B cell (primary cell): Measurements from ENCODE around the gene ADAM11. TPM values are rescaled to one million over a fixed set of nuclear protein-coding genes. Genes with fewer than 3 reads are reported as not detected.
"Not testable (repeated sequence)": the region's sequence is repeated elsewhere in the genome, so short reads cannot be mapped to it uniquely, and the experiment has no call there.

Experiments
- ATAC-seq: fragments of 200-7000 bp; cut with Tn5 transposase; one replicate; pipeline ENCODE4 v1.10.0; 2021; ENCODE audit warnings: low read depth, mild to moderate bottlenecking, moderate number of reproducible peaks, moderate library complexity
- CTCF ChIA-PET: fragments of 350-600 bp; sonication (Branson Sonifier 250); formaldehyde crosslinking; loops from one replicate; lab custom pipeline; 2021; ENCODE audit warnings: antibody characterized with exemption, inconsistent platforms; lab: Charles Lee
- POLR2A ChIA-PET: fragments of 350-600 bp; sonication (Branson Sonifier 250); formaldehyde crosslinking; loops from one replicate; lab custom pipeline; 2021; ENCODE audit warnings: antibody characterized with exemption; lab: Charles Lee
- DNase-seq: peaks from one replicate; pipeline ENCODE4 v3.0.0; 2013
- H2AFZ ChIP-seq: 2 replicates; pipeline ENCODE4 v1.6.1; 2012; ENCODE audit warnings: mild to moderate bottlenecking, low read depth, low read length; ENCODE audit not compliant: insufficient read depth, poor library complexity, severe bottlenecking
- H3K27ac ChIP-seq, 2 donors: 1 replicate in 1 of 2; 2 replicates in 1 of 2; pipeline ENCODE4 v1.5.1; 2012 to 2013; ENCODE audit warnings: low read length in 2 of 2, mild to moderate bottlenecking in 2 of 2, moderate library complexity in 1 of 2
- H3K27me3 ChIP-seq, 4 experiments: fragments of 200-600 bp in 1 of 4; sonication (generic) in 1 of 4; replicated peaks in 1 of 4; 1 replicate in 2 of 4; 2 replicates in 2 of 4; pipeline versions ENCODE4 v1.6.1 to v1.7.0; 2013 to 2016; ENCODE audit warnings: low read length in 3 of 4, mild to moderate bottlenecking in 2 of 4, mixed read lengths in 1 of 4, moderate library complexity in 1 of 4; ENCODE audit not compliant: insufficient read depth in 4 of 4, control insufficient read depth in 3 of 4; ENCODE audit errors: control extremely low read depth in 1 of 4
- H3K36me3 ChIP-seq, 2 experiments: replicated peaks in 1 of 2; 1 replicate in 1 of 2; 2 replicates in 1 of 2; pipeline versions ENCODE4 v1.6.1 to v1.7.1; 2013; ENCODE audit warnings: low read length in 1 of 2; ENCODE audit not compliant: insufficient read depth in 2 of 2, control insufficient read depth in 1 of 2; ENCODE audit errors: control extremely low read depth in 1 of 2, extremely low read depth in 1 of 2
- H3K4me1 ChIP-seq, 2 donors: fragments of 200-600 bp in 1 of 2; sonication (generic) in 1 of 2; 1 replicate in 1 of 2; 2 replicates in 1 of 2; pipeline versions ENCODE4 v1.5.1 to v1.6.1; 2013 to 2017; ENCODE audit warnings: low read length in 2 of 2; ENCODE audit not compliant: control insufficient read depth in 2 of 2, insufficient read depth in 2 of 2
- H3K4me2 ChIP-seq: replicated peaks from 2 replicates; pipeline ENCODE3; 2012; ENCODE audit warnings: mild to moderate bottlenecking, low read depth, low read length; ENCODE audit not compliant: poor library complexity, severe bottlenecking
- H3K4me3 ChIP-seq, 5 experiments: fragments of 200-600 bp in 1 of 5; sonication (generic) in 1 of 5; 1 replicate in 3 of 5; 2 replicates in 2 of 5; pipeline versions ENCODE4 v1.5.1 to v1.7.0; 2011 to 2016; ENCODE audit warnings: low read length in 4 of 5, mild to moderate bottlenecking in 4 of 5, low read depth in 2 of 5, control low read depth in 1 of 5, moderate library complexity in 1 of 5; ENCODE audit not compliant: insufficient read depth in 1 of 5; ENCODE audit errors: control extremely low read depth in 1 of 5, extremely low read depth in 1 of 5
- H3K79me2 ChIP-seq: fragments of 200-600 bp; sonication (generic); one replicate; pipeline ENCODE4 v1.6.0; 2016; ENCODE audit warnings: low read length; ENCODE audit not compliant: control insufficient read depth, insufficient read depth
- H3K9ac ChIP-seq: fragments of 200-600 bp; sonication (generic); 2 replicates; pipeline ENCODE4 v1.6.1; 2017; ENCODE audit warnings: mild to moderate bottlenecking, low read length, moderate library complexity
- H3K9me3 ChIP-seq, 3 donors: one replicate each; pipeline versions ENCODE4 v1.6.1 to v1.7.1; 2013; ENCODE audit warnings: low read length in 2 of 3; ENCODE audit not compliant: control insufficient read depth in 2 of 3, insufficient read depth in 1 of 3; ENCODE audit errors: control extremely low read depth in 1 of 3
- H4K20me1 ChIP-seq: 2 replicates; pipeline ENCODE4 v1.6.0; 2012; ENCODE audit warnings: mild to moderate bottlenecking, low read length; ENCODE audit not compliant: insufficient read depth, control insufficient read depth, poor library complexity, severe bottlenecking
- H3K27ac Mint-ChIP-seq: one replicate; pipeline ENCODE4 v1.8.0; 2021; ENCODE audit warnings: mixed read lengths
- H3K27me3 Mint-ChIP-seq: one replicate; pipeline ENCODE4 v1.8.0; 2021; ENCODE audit warnings: mixed read lengths
- H3K4me1 Mint-ChIP-seq: one replicate; pipeline ENCODE4 v1.8.0; 2021; ENCODE audit warnings: mixed read lengths
- H3K4me3 Mint-ChIP-seq: one replicate; pipeline ENCODE4 v1.8.0; 2021; ENCODE audit warnings: mixed read lengths
- H3K9me3 Mint-ChIP-seq: one replicate; pipeline ENCODE4 v1.8.0; 2022; ENCODE audit warnings: mixed read lengths; ENCODE audit not compliant: insufficient read depth
- EZH2 ChIP-seq: IDR thresholded peaks from 2 replicates; pipeline ENCODE4 v1.6.1; 2012; ENCODE audit warnings: borderline replicate concordance, low read depth, mild to moderate bottlenecking, moderate library complexity, low read length; ENCODE audit not compliant: insufficient read depth, poor library complexity, severe bottlenecking
- WGBS: methylation state at CpG from one replicate; pipeline ENCODE4 v1.1.5; 2013; ENCODE audit warnings: missing lambda C conversion rate; ENCODE audit not compliant: insufficient coverage; 5-methylcytosine and 5-hydroxymethylcytosine counted together
- intact Hi-C: fragments of 100-400 bp; cut with micrococcal nuclease; formaldehyde crosslinking; loops from one replicate; pipeline ENCODE4 v1.10.0; 2022
- polyA plus RNA-seq: library from polyadenylated mRNA; depleted of rRNA; stranded (reverse); fragments of >200 nt; gene quantifications from 2 replicates; pipeline ENCODE4 v1.2.3, GENCODE V29; 2012
- total RNA-seq, 2 donors: library from RNA; stranded (reverse); fragments of 120-200 nt in 1 of 2; gene quantifications; 1 replicate in 1 of 2; 2 replicates in 1 of 2; pipeline versions ENCODE4 v1.2.3 to v1.2.4, GENCODE V29; 2013 to 2022
- TF ChIP-seq, protein P1 (sequence below): fragments of 200-600 bp; IDR thresholded peaks from one replicate; pipeline ENCODE4 v1.8.0; 2022; ENCODE audit warnings: antibody characterized with exemption, mild to moderate bottlenecking

Gene ADAM11
- total and polyA plus RNA-seq, 2 donors (not counting 1 experiment from before 2014, with no cell fraction given) = 0.39 to 1.00 TPM

- Mint-ChIP-seq H3K4me3 (no peak overlapping the region), H3K27ac (no peak overlapping the region), H3K27me3 (no peaks in the 10 kb centered on the region), H3K9me3 (no peaks in the 10 kb centered on the region), H3K4me1 (no peaks in the 10 kb centered on the region)
- ChIA-PET CTCF (no interaction called here), POLR2A (no interaction called here)
- Histone ChIP-seq H3K27me3 (no peaks in the 10 kb centered on the region), H3K9me3 (no peaks in the 10 kb centered on the region), H3K9ac (no peak overlapping the region), H3K4me1 (no peaks in the 10 kb centered on the region), H4K20me1 (no peaks in the 10 kb centered on the region), H3K36me3 (no peaks in the 10 kb centered on the region), H3K4me2 (no peak overlapping the region), H3K4me3 (no peak overlapping the region), H2AFZ (no peak overlapping the region), H3K79me2 (no peaks in the 10 kb centered on the region), H3K27ac (no peak overlapping the region)
- intact Hi-C loops = no loop called here
- 92% methylated on average over 7 of the region's 8 CpGs for WGBS
- ATAC-seq (no peak), DNase-seq (no peak)
- TF ChIP-seq EZH2 = no peak
- TF ChIP-seq, protein P1, sequence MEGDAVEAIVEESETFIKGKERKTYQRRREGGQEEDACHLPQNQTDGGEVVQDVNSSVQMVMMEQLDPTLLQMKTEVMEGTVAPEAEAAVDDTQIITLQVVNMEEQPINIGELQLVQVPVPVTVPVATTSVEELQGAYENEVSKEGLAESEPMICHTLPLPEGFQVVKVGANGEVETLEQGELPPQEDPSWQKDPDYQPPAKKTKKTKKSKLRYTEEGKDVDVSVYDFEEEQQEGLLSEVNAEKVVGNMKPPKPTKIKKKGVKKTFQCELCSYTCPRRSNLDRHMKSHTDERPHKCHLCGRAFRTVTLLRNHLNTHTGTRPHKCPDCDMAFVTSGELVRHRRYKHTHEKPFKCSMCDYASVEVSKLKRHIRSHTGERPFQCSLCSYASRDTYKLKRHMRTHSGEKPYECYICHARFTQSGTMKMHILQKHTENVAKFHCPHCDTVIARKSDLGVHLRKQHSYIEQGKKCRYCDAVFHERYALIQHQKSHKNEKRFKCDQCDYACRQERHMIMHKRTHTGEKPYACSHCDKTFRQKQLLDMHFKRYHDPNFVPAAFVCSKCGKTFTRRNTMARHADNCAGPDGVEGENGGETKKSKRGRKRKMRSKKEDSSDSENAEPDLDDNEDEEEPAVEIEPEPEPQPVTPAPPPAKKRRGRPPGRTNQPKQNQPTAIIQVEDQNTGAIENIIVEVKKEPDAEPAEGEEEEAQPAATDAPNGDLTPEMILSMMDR = no peak
These were observed 17.5 kb upstream of the ADAM11 start for GRCh38 chr17:44741316-44741715.

- no peaks in the 10 kb centered on the region for H3K9me3 Mint-ChIP-seq
- ATAC-seq (no peak), DNase-seq (no peak)
- H3K4me3 ChIP-seq = no peak overlapping the region
- H3K4me1 ChIP-seq = no peaks in the 10 kb centered on the region
- H3K27me3 Mint-ChIP-seq = no peaks in the 10 kb centered on the region
- H3K9ac ChIP-seq = no peak overlapping the region
- no peaks in the 10 kb centered on the region for H3K9me3 ChIP-seq
- H3K79me2 ChIP-seq = no peaks in the 10 kb centered on the region
- intact Hi-C loops = no loop called here
- H3K36me3 ChIP-seq = peaks cover 0 to 9% of the 10 kb centered on the region in 2 experiments
- H3K4me1 Mint-ChIP-seq = no peaks in the 10 kb centered on the region
- H3K27ac Mint-ChIP-seq = no peak overlapping the region
- ChIA-PET POLR2A (no interaction called here), CTCF (no interaction called here)
- H4K20me1 ChIP-seq = no peaks in the 10 kb centered on the region
- no peak overlapping the region for H2AFZ ChIP-seq
- no peak overlapping the region for H3K4me3 Mint-ChIP-seq
- H3K27ac ChIP-seq = no peak overlapping the region
- no peak for TF ChIP-seq EZH2
- TF ChIP-seq, protein P1 = no peak
- no peak overlapping the region for H3K4me2 ChIP-seq
- WGBS = no CpG with 5 or more reads among the region's 1 CpG
- no peaks in the 10 kb centered on the region for H3K27me3 ChIP-seq
These were observed 13.5 kb upstream of the ADAM11 start for GRCh38 chr17:44745301-44745700.

DNA sequence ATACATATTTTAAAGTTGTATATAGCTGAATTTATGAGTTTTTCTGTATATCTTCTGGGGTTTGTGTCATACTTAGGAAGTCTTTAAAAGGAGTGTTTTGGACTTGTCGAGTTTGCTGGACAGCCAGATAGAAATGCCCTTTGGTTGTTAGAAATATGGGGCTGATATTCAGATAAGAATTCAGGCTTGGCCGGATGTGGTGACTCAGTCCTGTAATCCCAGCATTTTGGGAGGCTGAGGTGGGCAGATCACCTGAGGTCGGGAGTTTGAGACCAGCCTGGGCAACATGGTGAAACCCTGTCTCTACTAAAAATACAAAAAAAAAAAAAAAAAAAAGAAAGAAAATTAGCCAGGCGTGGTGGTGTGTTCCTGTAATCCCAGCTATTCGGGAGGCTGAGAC is 13.1 kb upstream of the ADAM11 start:
- H3K4me1 ChIP-seq, POLR2A ChIA-PET, DNase-seq, H3K9ac ChIP-seq, CTCF ChIA-PET, H3K27ac Mint-ChIP-seq, H3K4me2 ChIP-seq, H3K4me1 Mint-ChIP-seq, H3K4me3 Mint-ChIP-seq, H3K27me3 Mint-ChIP-seq, H3K27me3 ChIP-seq, intact Hi-C loops, H3K79me2 ChIP-seq, ATAC-seq, H3K9me3 Mint-ChIP-seq, H2AFZ ChIP-seq, H3K9me3 ChIP-seq, H3K36me3 ChIP-seq, H3K27ac ChIP-seq, H4K20me1 ChIP-seq, H3K4me3 ChIP-seq: not testable (repeated sequence)
- WGBS = 100% methylated on average over 1 of the region's 5 CpGs
